HepG2 (cell line): ENCODE results near the gene SYVN1.

Source experiments
- CBX2 ChIP-seq, 2 experiments: fragments of 200-600 bp in 1 of 2; sonication (generic); formaldehyde crosslinking in 1 of 2; IDR thresholded peaks; 2 replicates each; pipeline versions ENCODE4 v1.7.0 to v1.8.1; 2018 to 2022; ENCODE audit warnings: low read depth in 2 of 2, low read length in 1 of 2, mild to moderate bottlenecking in 1 of 2, missing genetic modification reagents in 1 of 2
- KAT8 ChIP-seq: IDR thresholded peaks from 2 replicates; pipeline ENCODE4 v1.6.1; 2016; ENCODE audit warnings: missing genetic modification reagents, missing compliant biosample characterization
- NFYB ChIP-seq: sonication (generic); formaldehyde crosslinking; IDR thresholded peaks from 2 replicates; pipeline ENCODE4 v1.4.0; 2020; ENCODE audit warnings: missing genetic modification reagents
- POLR2A ChIP-seq, 2 experiments: IDR thresholded peaks; 2 replicates each; pipeline ENCODE4 v1.6.1; 2011; ENCODE audit warnings: low read depth in 2 of 2, low read length in 2 of 2, mild to moderate bottlenecking in 1 of 2, moderate library complexity in 1 of 2; ENCODE audit not compliant: insufficient read depth in 1 of 2
- RXRA ChIP-seq: sonication (generic); formaldehyde crosslinking; IDR thresholded peaks from 2 replicates; pipeline ENCODE4 v1.5.1; 2020; ENCODE audit warnings: missing genetic modification reagents
- SRF ChIP-seq: IDR thresholded peaks from 2 replicates; pipeline ENCODE4 v1.6.1; 2011; ENCODE audit warnings: mild to moderate bottlenecking, low read depth, low read length, moderate library complexity
- SRSF4 ChIP-seq: fragments of 200-400 bp; formaldehyde crosslinking; IDR thresholded peaks from one replicate; pipeline ENCODE4 v1.6.1; 2018; ENCODE audit warnings: mild to moderate bottlenecking, low read depth, low read length, moderate library complexity; ENCODE audit not compliant: poor library complexity, severe bottlenecking
- U2AF2 ChIP-seq: fragments of 200-400 bp; formaldehyde crosslinking; IDR thresholded peaks from 2 replicates; pipeline ENCODE4 v1.6.1; 2017; ENCODE audit warnings: low read depth, mild to moderate bottlenecking, low read length
- ZNF136 ChIP-seq: sonication (generic); formaldehyde crosslinking; IDR thresholded peaks from 2 replicates; pipeline ENCODE4 v1.8.1; 2022; ENCODE audit warnings: low read depth, mild to moderate bottlenecking, moderate library complexity, missing genetic modification reagents
- TF ChIP-seq, protein P1 (sequence below): sonication (generic); formaldehyde crosslinking; IDR thresholded peaks from 2 replicates; pipeline ENCODE4 v1.5.0; 2020; ENCODE audit warnings: mild to moderate bottlenecking, missing genetic modification reagents, moderate library complexity

GRCh38 chr11:65107078-65107477, 27.2 kb downstream of the SYVN1 start:
- TF ChIP-seq RXRA (CRISPR knock-in tag), result no peak
- no peak for TF ChIP-seq ZNF136 (CRISPR knock-in tag)
- TF ChIP-seq SRSF4, result no peak
- TF ChIP-seq, protein P1, sequence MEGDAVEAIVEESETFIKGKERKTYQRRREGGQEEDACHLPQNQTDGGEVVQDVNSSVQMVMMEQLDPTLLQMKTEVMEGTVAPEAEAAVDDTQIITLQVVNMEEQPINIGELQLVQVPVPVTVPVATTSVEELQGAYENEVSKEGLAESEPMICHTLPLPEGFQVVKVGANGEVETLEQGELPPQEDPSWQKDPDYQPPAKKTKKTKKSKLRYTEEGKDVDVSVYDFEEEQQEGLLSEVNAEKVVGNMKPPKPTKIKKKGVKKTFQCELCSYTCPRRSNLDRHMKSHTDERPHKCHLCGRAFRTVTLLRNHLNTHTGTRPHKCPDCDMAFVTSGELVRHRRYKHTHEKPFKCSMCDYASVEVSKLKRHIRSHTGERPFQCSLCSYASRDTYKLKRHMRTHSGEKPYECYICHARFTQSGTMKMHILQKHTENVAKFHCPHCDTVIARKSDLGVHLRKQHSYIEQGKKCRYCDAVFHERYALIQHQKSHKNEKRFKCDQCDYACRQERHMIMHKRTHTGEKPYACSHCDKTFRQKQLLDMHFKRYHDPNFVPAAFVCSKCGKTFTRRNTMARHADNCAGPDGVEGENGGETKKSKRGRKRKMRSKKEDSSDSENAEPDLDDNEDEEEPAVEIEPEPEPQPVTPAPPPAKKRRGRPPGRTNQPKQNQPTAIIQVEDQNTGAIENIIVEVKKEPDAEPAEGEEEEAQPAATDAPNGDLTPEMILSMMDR (CRISPR knock-in tag), result no peak
- TF ChIP-seq POLR2A (IDR thresholded peaks at IDR 0.05; ENCODE audit: insufficient read depth in 1 of 2, low read depth in 2 of 2, low read length in 2 of 2), result no peak
- TF ChIP-seq KAT8 (CRISPR knock-in tag), result no peak
- TF ChIP-seq SRF, result no peak
- TF ChIP-seq CBX2 (IDR thresholded peaks at IDR 0.05; ENCODE audit: low read depth, low read length), result no peak
- no peak for TF ChIP-seq CBX2 (CRISPR knock-in tag; IDR thresholded peaks at IDR 0.05; ENCODE audit: low read depth)
- TF ChIP-seq U2AF2, result no peak
- TF ChIP-seq NFYB, result no peak
